Gastrocnemius medialis (tissue), 4 donors: ENCODE data around the gene TAF7.

ENCODE experiments used
- POLR2A ChIP-seq, 2 donors: fragments of 450-650 bp; IDR thresholded peaks; one replicate each; pipeline ENCODE4 v1.6.1; 2017; ENCODE audit warnings: antibody characterized with exemption in 2 of 2, mild to moderate bottlenecking in 2 of 2, moderate library complexity in 2 of 2
- TF ChIP-seq, protein P1 (sequence below), 5 experiments: fragments of 450-650 bp in 3 of 5; fragments of 200-600 bp in 2 of 5; sonication (generic) in 2 of 5; IDR thresholded peaks in 4 of 5; conservative IDR thresholded peaks in 1 of 5; 1 replicate in 4 of 5; 2 replicates in 1 of 5; pipeline ENCODE4 v1.5.1; 2016 to 2019; ENCODE audit warnings: antibody characterized with exemption in 5 of 5, mild to moderate bottlenecking in 3 of 5, moderate library complexity in 3 of 5

GRCh38 chr5:141303756-141304155 is 16.8 kb downstream of the TAF7 start, which contains the start of gene SLC25A2:
- TF ChIP-seq, protein P1, sequence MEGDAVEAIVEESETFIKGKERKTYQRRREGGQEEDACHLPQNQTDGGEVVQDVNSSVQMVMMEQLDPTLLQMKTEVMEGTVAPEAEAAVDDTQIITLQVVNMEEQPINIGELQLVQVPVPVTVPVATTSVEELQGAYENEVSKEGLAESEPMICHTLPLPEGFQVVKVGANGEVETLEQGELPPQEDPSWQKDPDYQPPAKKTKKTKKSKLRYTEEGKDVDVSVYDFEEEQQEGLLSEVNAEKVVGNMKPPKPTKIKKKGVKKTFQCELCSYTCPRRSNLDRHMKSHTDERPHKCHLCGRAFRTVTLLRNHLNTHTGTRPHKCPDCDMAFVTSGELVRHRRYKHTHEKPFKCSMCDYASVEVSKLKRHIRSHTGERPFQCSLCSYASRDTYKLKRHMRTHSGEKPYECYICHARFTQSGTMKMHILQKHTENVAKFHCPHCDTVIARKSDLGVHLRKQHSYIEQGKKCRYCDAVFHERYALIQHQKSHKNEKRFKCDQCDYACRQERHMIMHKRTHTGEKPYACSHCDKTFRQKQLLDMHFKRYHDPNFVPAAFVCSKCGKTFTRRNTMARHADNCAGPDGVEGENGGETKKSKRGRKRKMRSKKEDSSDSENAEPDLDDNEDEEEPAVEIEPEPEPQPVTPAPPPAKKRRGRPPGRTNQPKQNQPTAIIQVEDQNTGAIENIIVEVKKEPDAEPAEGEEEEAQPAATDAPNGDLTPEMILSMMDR (IDR thresholded peaks at IDR 0.05 in 4 of 5, conservative IDR thresholded peaks at IDR 0.05 in 1 of 5), result no peak
- no peak for TF ChIP-seq POLR2A (IDR thresholded peaks at IDR 0.05)
